ENCODE data around the gene C11orf21. TPM values are rescaled to one million over a fixed set of nuclear protein-coding genes. Genes with fewer than 3 reads are reported as not detected.

The C11orf21 gene
- total and polyA plus RNA-seq, 2 experiments from 2014 or later = not detected

- no peak for TF ChIP-seq EZH2 (IDR thresholded peaks at IDR 0.05; ENCODE audit: insufficient read depth, poor library complexity, severe bottlenecking)
- TF ChIP-seq EZH2phosphoT487 (IDR thresholded peaks at IDR 0.05; ENCODE audit: insufficient read depth, low read depth) = no peak
- H3K36me3 ChIP-seq (ENCODE audit: low read depth) = no peaks in the 10 kb centered on the region
- WGBS, 2 experiments (ENCODE audit: low coverage in 1 of 2, low lambda C conversion rate in 2 of 2, missing lambda C conversion rate in 2 of 2) = 15 to 33% methylated on average over 9 to 10 of the region's 10 CpGs
- H3K4me3 ChIP-seq = no peak overlapping the region
- no peaks in the 10 kb centered on the region for H3K27me3 ChIP-seq (replicated peaks; ENCODE audit: insufficient read depth)
- H3K4me2 ChIP-seq (ENCODE audit: unreplicated experiment) = peak overlapping the region; percentile 23
- H2AFZ ChIP-seq = no peak overlapping the region
- peak overlapping the region; percentile 66; the same call in 1 of the 2 replicates for H3K9ac ChIP-seq
- 0 out of 2 replicates have a peak overlapping the region, but pooled peaks have one; percentile 74 for H3K27ac ChIP-seq
- H3F3A ChIP-seq (ENCODE audit: insufficient read depth) = no peaks in the 10 kb centered on the region
- H4K20me1 ChIP-seq (ENCODE audit: insufficient read depth) = no peaks in the 10 kb centered on the region
- H3K79me2 ChIP-seq (ENCODE audit: insufficient read depth) = no peaks in the 10 kb centered on the region
- peaks cover 12% of the 10 kb centered on the region for H3K4me1 ChIP-seq (ENCODE audit: insufficient read depth)
- H3K9me3 ChIP-seq (ENCODE audit: low read depth) = no peaks in the 10 kb centered on the region
- peak; percentile 85 for DNase-seq
- in situ Hi-C loops (cut with MboI) = loop anchor here (25.0 kb wide), 1 partner anchor 582 kb away; the partner anchor contains the start of gene CDKN1C
- H3K9me2 ChIP-seq (ENCODE audit: insufficient read depth) = no peaks in the 10 kb centered on the region
These were observed 3.5 kb upstream of the C11orf21 start for GRCh38 chr11:2305140-2305778.

- no peaks in the 10 kb centered on the region for H3K9me3 ChIP-seq (ENCODE audit: low read depth)
- no peaks in the 10 kb centered on the region for H3F3A ChIP-seq (ENCODE audit: insufficient read depth)
- H3K79me2 ChIP-seq (ENCODE audit: insufficient read depth) = no peaks in the 10 kb centered on the region
- H3K27ac ChIP-seq = no peak overlapping the region
- H3K4me1 ChIP-seq (ENCODE audit: insufficient read depth) = peaks cover 12% of the 10 kb centered on the region
- H3K9ac ChIP-seq = no peak overlapping the region
- DNase-seq = no peak
- 51 to 70% methylated on average over 6 to 14 of the region's 14 CpGs for WGBS, 2 experiments (ENCODE audit: low coverage in 1 of 2, low lambda C conversion rate in 2 of 2, missing lambda C conversion rate in 2 of 2)
- no peak overlapping the region for H3K4me3 ChIP-seq
- H2AFZ ChIP-seq = no peak overlapping the region
- H3K36me3 ChIP-seq (ENCODE audit: low read depth) = no peaks in the 10 kb centered on the region
- no peaks in the 10 kb centered on the region for H3K9me2 ChIP-seq (ENCODE audit: insufficient read depth)
- H3K27me3 ChIP-seq (replicated peaks; ENCODE audit: insufficient read depth) = no peaks in the 10 kb centered on the region
- H4K20me1 ChIP-seq (ENCODE audit: insufficient read depth) = no peaks in the 10 kb centered on the region
- TF ChIP-seq EZH2phosphoT487 (IDR thresholded peaks at IDR 0.05; ENCODE audit: insufficient read depth, low read depth) (no peak), EZH2 (IDR thresholded peaks at IDR 0.05; ENCODE audit: insufficient read depth, poor library complexity, severe bottlenecking) (no peak)
- in situ Hi-C loops (cut with MboI) = loop anchor here (25.0 kb wide), 1 partner anchor 583 kb away; the partner anchor contains the start of gene CDKN1C
- H3K4me2 ChIP-seq (ENCODE audit: unreplicated experiment) = no peak overlapping the region
These were observed 2.9 kb upstream of the C11orf21 start for GRCh38 chr11:2304506-2305139.

- no peaks in the 10 kb centered on the region for H3K79me2 ChIP-seq (ENCODE audit: insufficient read depth)
- no peak overlapping the region for H3K4me3 ChIP-seq
- no peaks in the 10 kb centered on the region for H3K27me3 ChIP-seq (replicated peaks; ENCODE audit: insufficient read depth)
- H3K9ac ChIP-seq = no peak overlapping the region
- WGBS, 2 experiments (ENCODE audit: low coverage in 1 of 2, low lambda C conversion rate in 2 of 2, missing lambda C conversion rate in 2 of 2) = 70 to 78% methylated on average over 12 to 15 of the region's 15 CpGs
- H3K36me3 ChIP-seq (ENCODE audit: low read depth) = no peaks in the 10 kb centered on the region
- peaks cover 12% of the 10 kb centered on the region for H3K4me1 ChIP-seq (ENCODE audit: insufficient read depth)
- DNase-seq = no peak
- H2AFZ ChIP-seq = no peak overlapping the region
- no peak overlapping the region for H3K27ac ChIP-seq
- no peaks in the 10 kb centered on the region for H3K9me3 ChIP-seq (ENCODE audit: low read depth)
- TF ChIP-seq EZH2phosphoT487 (IDR thresholded peaks at IDR 0.05; ENCODE audit: insufficient read depth, low read depth) = no peak
- no peak for TF ChIP-seq EZH2 (IDR thresholded peaks at IDR 0.05; ENCODE audit: insufficient read depth, poor library complexity, severe bottlenecking)
- in situ Hi-C loops (cut with MboI) = loop anchor here (25.0 kb wide), 1 partner anchor 583 kb away; the partner anchor contains the start of gene CDKN1C
- H4K20me1 ChIP-seq (ENCODE audit: insufficient read depth) = no peaks in the 10 kb centered on the region
- H3K9me2 ChIP-seq (ENCODE audit: insufficient read depth) = no peaks in the 10 kb centered on the region
- H3F3A ChIP-seq (ENCODE audit: insufficient read depth) = no peaks in the 10 kb centered on the region
- no peak overlapping the region for H3K4me2 ChIP-seq (ENCODE audit: unreplicated experiment)
These were observed 2.1 kb upstream of the C11orf21 start for GRCh38 chr11:2303627-2304505.

Measured in GM23248 (cell line).